ENCODE results near the gene HIVEP3.

GRCh38 chr1:41819843-41820242 is 98.9 kb downstream of the HIVEP3 start:
- no peak for TF ChIP-seq POLR2AphosphoS5 (IDR thresholded peaks at IDR 0.05; ENCODE audit: low read depth, low read length)
- TF ChIP-seq TAF1 (IDR thresholded peaks at IDR 0.05; ENCODE audit: low read depth, low read length), result no peak
- TF ChIP-seq SPI1 (IDR thresholded peaks at IDR 0.05; ENCODE audit: low read depth, low read length), result no peak
- TF ChIP-seq POLR2A (IDR thresholded peaks at IDR 0.05; ENCODE audit: low read depth, low read length), result no peak

All from GM12891 (cell line).